ENCODE results near the gene TRMT1. TPM values are rescaled to one million over a fixed set of nuclear protein-coding genes. Genes with fewer than 3 reads are reported as not detected.

Gene TRMT1
- total and polyA plus RNA-seq, 5 donors from 2014 or later, result 16.0 to 57.6 (median 21.2) TPM

- Histone ChIP-seq H3K9me3 (ENCODE audit: control insufficient read depth in 2 of 2, low read length in 2 of 2) (no peaks in the 10 kb centered on the region), H3K4me1 (ENCODE audit: control insufficient read depth, insufficient read depth, low read length, poor library complexity, severe bottlenecking) (peaks cover 65% of the 10 kb centered on the region), H3K27me3 (ENCODE audit: control insufficient read depth, insufficient read depth, low read length) (no peaks in the 10 kb centered on the region), H3K4me3 (ENCODE audit: low read depth, low read length) (peak overlapping the region; percentile 82), H3K27ac (ENCODE audit: insufficient read depth, low read length, poor library complexity, severe bottlenecking) (peak overlapping the region; percentile 72), H3K36me3 (ENCODE audit: control insufficient read depth, insufficient read depth, low read length) (no peaks in the 10 kb centered on the region)
- Mint-ChIP-seq H3K36me3 (peaks cover 6% of the 10 kb centered on the region), H3K9me3 (no peaks in the 10 kb centered on the region), H3K4me1 (peaks cover 0 to 49% (median 21%) of the 10 kb centered on the region in 4 donors), H3K4me3 (peak overlapping the region; percentile 90 to 97 (median 92)), H3K27ac (peak overlapping the region; percentile 83 to 97 (median 88)), H3K27me3 (no peaks in the 10 kb centered on the region)
- DNase-seq (peak; percentile 55 to 69 (median 57)), ATAC-seq (ENCODE audit: low read depth in 2 of 2) (peak; percentile 40 to 50)
Observed at GRCh38 chr19:13104360-13104847, 12.1 kb downstream of the TRMT1 start.

GRCh38 chr19:13103581-13104359 is 12.8 kb downstream of the TRMT1 start:
- peaks cover 72% of the 10 kb centered on the region for H3K4me1 ChIP-seq (ENCODE audit: control insufficient read depth, insufficient read depth, low read length, poor library complexity, severe bottlenecking)
- no peaks in the 10 kb centered on the region for H3K36me3 ChIP-seq (ENCODE audit: control insufficient read depth, insufficient read depth, low read length)
- H3K36me3 Mint-ChIP-seq, result peaks cover 6% of the 10 kb centered on the region
- no peaks in the 10 kb centered on the region for H3K27me3 Mint-ChIP-seq
- peak overlapping the region; percentile 90 to 97 (median 92) for H3K4me3 Mint-ChIP-seq
- H3K27me3 ChIP-seq (ENCODE audit: control insufficient read depth, insufficient read depth, low read length), result no peaks in the 10 kb centered on the region
- H3K27ac ChIP-seq (ENCODE audit: insufficient read depth, low read length, poor library complexity, severe bottlenecking), result peak overlapping the region; percentile 72
- H3K9me3 Mint-ChIP-seq, result no peaks in the 10 kb centered on the region
- DNase-seq, result no peak
- no peaks in the 10 kb centered on the region for H3K9me3 ChIP-seq (ENCODE audit: control insufficient read depth in 2 of 2, low read length in 2 of 2)
- H3K4me1 Mint-ChIP-seq, result peaks cover 0 to 53% (median 21%) of the 10 kb centered on the region in 4 donors
- peak overlapping the region; percentile 71 to 92 (median 88) for H3K27ac Mint-ChIP-seq
- peak overlapping the region; percentile 59 for H3K4me3 ChIP-seq (ENCODE audit: low read depth, low read length)
- no peak for ATAC-seq (ENCODE audit: low read depth in 2 of 2)

GRCh38 chr19:13102666-13103580 is 13.6 kb downstream of the TRMT1 start, which contains the start of gene LYL1:
TSS of gene LYL1 (minus strand) at chr19:13102858. CDS start at chr19:13101171, 1,687 bp downstream.
- no peaks in the 10 kb centered on the region for H3K36me3 ChIP-seq (ENCODE audit: control insufficient read depth, insufficient read depth, low read length)
- peaks cover 6% of the 10 kb centered on the region for H3K27me3 Mint-ChIP-seq
- peaks cover 0 to 1% (median 0%) of the 10 kb centered on the region in 7 donors for H3K9me3 Mint-ChIP-seq
- peak in 2 of 3 donors; percentile 30 to 63 for DNase-seq
- H3K36me3 Mint-ChIP-seq, result peaks cover 6% of the 10 kb centered on the region
- peak within 1 kb of the TSS; percentile 67 for H3K4me3 ChIP-seq (ENCODE audit: low read depth, low read length)
- no peaks in the 10 kb centered on the region for H3K27me3 ChIP-seq (ENCODE audit: control insufficient read depth, insufficient read depth, low read length)
- H3K4me1 ChIP-seq (ENCODE audit: control insufficient read depth, insufficient read depth, low read length, poor library complexity, severe bottlenecking), result peaks cover 80% of the 10 kb centered on the region
- no peaks in the 10 kb centered on the region for H3K9me3 ChIP-seq (ENCODE audit: control insufficient read depth in 2 of 2, low read length in 2 of 2)
- ATAC-seq (ENCODE audit: low read depth in 2 of 2), result peak in 1 of 2 donors; percentile 20
- H3K27ac ChIP-seq (ENCODE audit: insufficient read depth, low read length, poor library complexity, severe bottlenecking), result peak within 1 kb of the TSS; percentile 72
- H3K4me3 Mint-ChIP-seq, result peak within 1 kb of the TSS; percentile 90 to 93 (median 90)
- peak within 1 kb of the TSS; percentile 83 to 95 (median 88) for H3K27ac Mint-ChIP-seq
- peaks cover 0 to 57% (median 24%) of the 10 kb centered on the region in 4 donors for H3K4me1 Mint-ChIP-seq

- peak overlapping the region; percentile 72 for H3K27ac ChIP-seq (ENCODE audit: insufficient read depth, low read length, poor library complexity, severe bottlenecking)
- H3K36me3 Mint-ChIP-seq, result peaks cover 6% of the 10 kb centered on the region
- H3K27ac Mint-ChIP-seq, result peak overlapping the region; percentile 83 to 95 (median 88)
- peaks cover 7% of the 10 kb centered on the region for H3K27me3 Mint-ChIP-seq
- no peaks in the 10 kb centered on the region for H3K36me3 ChIP-seq (ENCODE audit: control insufficient read depth, insufficient read depth, low read length)
- H3K9me3 Mint-ChIP-seq, result peaks cover 0 to 1% (median 0%) of the 10 kb centered on the region in 7 donors
- peak overlapping the region; percentile 86 to 90 (median 88) for H3K4me3 Mint-ChIP-seq
- no peak for ATAC-seq (ENCODE audit: low read depth in 2 of 2)
- H3K9me3 ChIP-seq (ENCODE audit: control insufficient read depth in 2 of 2, low read length in 2 of 2), result no peaks in the 10 kb centered on the region
- no peaks in the 10 kb centered on the region for H3K27me3 ChIP-seq (ENCODE audit: control insufficient read depth, insufficient read depth, low read length)
- peaks cover 86% of the 10 kb centered on the region for H3K4me1 ChIP-seq (ENCODE audit: control insufficient read depth, insufficient read depth, low read length, poor library complexity, severe bottlenecking)
- DNase-seq, result no peak
- peak overlapping the region; percentile 67 for H3K4me3 ChIP-seq (ENCODE audit: low read depth, low read length)
- H3K4me1 Mint-ChIP-seq, result peaks cover under 1 to 59% (median 25%) of the 10 kb centered on the region in 4 donors
Observed at GRCh38 chr19:13102416-13102665, 14.2 kb downstream of the TRMT1 start.

- Mint-ChIP-seq H3K9me3 (peaks cover 0 to 1% (median 0%) of the 10 kb centered on the region in 7 donors), H3K36me3 (peaks cover 6% of the 10 kb centered on the region), H3K27me3 (peaks cover 12% of the 10 kb centered on the region), H3K4me3 (peak overlapping the region; percentile 86 to 90 (median 88)), H3K4me1 (peaks cover 5 to 63% (median 28%) of the 10 kb centered on the region in 4 donors), H3K27ac (peak overlapping the region; percentile 83 to 95 (median 88))
- Histone ChIP-seq H3K36me3 (ENCODE audit: control insufficient read depth, insufficient read depth, low read length) (no peaks in the 10 kb centered on the region), H3K4me1 (ENCODE audit: control insufficient read depth, insufficient read depth, low read length, poor library complexity, severe bottlenecking) (peaks cover 91% of the 10 kb centered on the region), H3K27ac (ENCODE audit: insufficient read depth, low read length, poor library complexity, severe bottlenecking) (peak overlapping the region; percentile 87), H3K4me3 (ENCODE audit: low read depth, low read length) (peak overlapping the region; percentile 67), H3K27me3 (ENCODE audit: control insufficient read depth, insufficient read depth, low read length) (no peaks in the 10 kb centered on the region), H3K9me3 (ENCODE audit: control insufficient read depth in 2 of 2, low read length in 2 of 2) (no peaks in the 10 kb centered on the region)
- no peak for ATAC-seq (ENCODE audit: low read depth in 2 of 2)
- DNase-seq, result no peak
Observed at GRCh38 chr19:13101590-13102415, 14.7 kb downstream of the TRMT1 start.

GRCh38 chr19:13100841-13101589 is 15.5 kb downstream of the TRMT1 start:
- no peaks in the 10 kb centered on the region for H3K9me3 ChIP-seq (ENCODE audit: control insufficient read depth in 2 of 2, low read length in 2 of 2)
- H3K27me3 Mint-ChIP-seq, result peaks cover 16% of the 10 kb centered on the region
- peaks cover 0 to 1% (median 0%) of the 10 kb centered on the region in 7 donors for H3K9me3 Mint-ChIP-seq
- H3K4me1 ChIP-seq (ENCODE audit: control insufficient read depth, insufficient read depth, low read length, poor library complexity, severe bottlenecking), result peaks cover 98% of the 10 kb centered on the region
- peaks cover 5 to 67% (median 32%) of the 10 kb centered on the region in 4 donors for H3K4me1 Mint-ChIP-seq
- H3K27ac Mint-ChIP-seq, result peak overlapping the region; percentile 83 to 98 (median 95)
- H3K4me3 Mint-ChIP-seq, result peak overlapping the region; percentile 86 to 91 (median 90)
- H3K36me3 ChIP-seq (ENCODE audit: control insufficient read depth, insufficient read depth, low read length), result no peaks in the 10 kb centered on the region
- DNase-seq (no peak), ATAC-seq (ENCODE audit: low read depth in 2 of 2) (no peak)
- H3K27me3 ChIP-seq (ENCODE audit: control insufficient read depth, insufficient read depth, low read length), result no peaks in the 10 kb centered on the region
- H3K27ac ChIP-seq (ENCODE audit: insufficient read depth, low read length, poor library complexity, severe bottlenecking), result peak overlapping the region; percentile 87
- H3K4me3 ChIP-seq (ENCODE audit: low read depth, low read length), result peak overlapping the region; percentile 67
- H3K36me3 Mint-ChIP-seq, result peaks cover 6% of the 10 kb centered on the region
